Panc1 (cell line): ENCODE measurements around the gene NPHP4.

Experiments
- CTCF ChIP-seq: fragments of 450-650 bp; IDR thresholded peaks from 2 replicates; pipeline ENCODE4 v1.5.1; 2017; ENCODE audit warnings: mild to moderate bottlenecking
- POLR2AphosphoS5 ChIP-seq: IDR thresholded peaks from 2 replicates; pipeline ENCODE4 v1.6.1; 2012; ENCODE audit warnings: mild to moderate bottlenecking, low read depth, low read length, moderate library complexity
- REST ChIP-seq, 2 experiments: IDR thresholded peaks; 2 replicates each; pipeline ENCODE4 v1.6.1; 2011 to 2012; ENCODE audit warnings: low read depth in 2 of 2, control low read depth in 1 of 2, low read length in 1 of 2, mild to moderate bottlenecking in 1 of 2, moderate library complexity in 1 of 2; ENCODE audit not compliant: insufficient read depth in 1 of 2
- SIN3A ChIP-seq: IDR thresholded peaks from 2 replicates; pipeline ENCODE4 v1.6.1; 2012; ENCODE audit warnings: low read depth, mild to moderate bottlenecking, low read length, moderate library complexity, borderline replicate concordance; ENCODE audit not compliant: insufficient read depth
- TCF7L2 ChIP-seq: IDR thresholded peaks from 2 replicates; pipeline ENCODE4 v1.6.1; 2011; ENCODE audit warnings: mild to moderate bottlenecking, low read depth, low read length, inconsistent platforms

- no peak for TF ChIP-seq CTCF
- no peak for TF ChIP-seq SIN3A
- no peak for TF ChIP-seq POLR2AphosphoS5
- TF ChIP-seq TCF7L2, result no peak
- TF ChIP-seq REST (IDR thresholded peaks at IDR 0.05; ENCODE audit: insufficient read depth in 1 of 2, low read depth in 2 of 2, low read length in 1 of 2), result no peak
Observed at GRCh38 chr1:5945445-5945844, 46.8 kb downstream of the NPHP4 start.
